ENCODE data around the gene TRPC4.

Gene TRPC4

DNA sequence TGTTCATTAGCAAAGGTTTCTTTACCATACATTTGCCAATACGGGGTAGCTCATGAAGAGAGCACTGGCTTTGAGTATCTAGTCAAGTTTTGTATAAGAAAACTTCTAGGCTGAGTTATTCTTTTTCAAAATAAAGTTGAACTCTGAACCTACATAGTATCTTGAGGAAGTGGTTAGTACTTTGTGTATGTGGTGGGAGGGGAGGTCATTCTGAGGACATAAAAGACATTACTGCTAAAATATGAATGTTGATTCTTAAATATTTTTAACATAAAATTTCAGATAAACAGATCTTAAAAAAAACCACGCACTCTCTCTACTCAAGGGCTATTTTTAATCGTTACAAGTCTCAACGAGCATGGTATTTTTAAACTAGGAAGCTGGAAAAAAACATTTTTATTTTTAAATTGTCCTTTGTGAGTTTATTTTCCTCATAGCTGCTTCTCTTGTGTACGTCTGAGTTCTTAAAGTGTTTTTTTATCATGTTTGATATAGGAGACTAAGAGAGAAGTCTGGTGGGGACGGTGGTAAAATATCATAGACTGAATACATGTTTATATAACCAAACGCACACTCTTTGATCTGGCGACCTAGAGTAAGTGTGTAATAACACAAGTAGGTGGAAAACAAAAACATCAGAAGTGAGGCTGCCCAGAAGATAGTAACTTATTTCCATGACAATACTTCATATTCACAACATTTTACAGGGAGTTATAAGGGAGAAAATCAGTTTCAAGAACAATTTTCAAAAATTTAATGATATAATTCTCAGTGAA lies 153.0 kb downstream of the TRPC4 start:
- ATAC-seq: no peak
- no peak for DNase-seq

DNA sequence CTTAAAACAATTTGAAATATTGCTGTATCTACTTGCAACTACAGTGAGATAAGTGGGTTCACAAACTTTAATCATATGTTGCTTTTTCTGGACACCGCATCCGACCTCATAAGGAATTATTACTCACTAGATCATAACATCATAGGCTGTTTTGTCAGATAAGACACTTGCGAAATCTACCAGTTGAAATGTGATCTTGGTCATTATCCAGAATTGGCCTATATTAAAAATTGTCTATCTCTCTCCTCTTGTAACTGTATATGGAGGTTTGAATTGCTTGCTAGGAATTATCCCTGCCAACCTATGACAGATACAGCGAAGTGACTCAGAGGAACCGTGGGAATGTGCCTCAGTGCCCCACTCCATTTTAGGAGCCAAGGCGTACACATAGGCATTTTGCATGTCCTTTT lies 154.0 kb downstream of the TRPC4 start:
- DNase-seq: no peak

DNA sequence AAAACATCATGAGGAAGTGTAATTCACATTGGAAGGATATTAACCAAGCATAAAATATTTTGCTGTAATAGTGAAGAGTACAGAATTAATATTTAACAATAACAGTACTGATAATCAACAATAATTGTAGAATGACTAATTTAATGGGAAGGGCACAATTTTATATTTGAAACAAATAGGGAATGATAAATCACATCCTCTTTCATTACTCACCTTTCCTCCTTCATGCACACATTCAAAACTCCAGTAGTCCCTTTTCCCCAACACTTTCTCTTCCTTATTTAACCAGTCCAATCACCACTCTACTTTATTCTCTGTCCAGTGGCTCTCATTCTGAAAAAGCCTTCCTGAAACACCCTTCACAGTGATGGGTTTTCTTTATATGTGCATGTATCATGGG lies 160.3 kb downstream of the TRPC4 start:
- ATAC-seq (no peak), DNase-seq (no peak)

More for the DNA sequence above, 154.0 kb downstream of the TRPC4 start:
- ATAC-seq: no peak

DNA sequence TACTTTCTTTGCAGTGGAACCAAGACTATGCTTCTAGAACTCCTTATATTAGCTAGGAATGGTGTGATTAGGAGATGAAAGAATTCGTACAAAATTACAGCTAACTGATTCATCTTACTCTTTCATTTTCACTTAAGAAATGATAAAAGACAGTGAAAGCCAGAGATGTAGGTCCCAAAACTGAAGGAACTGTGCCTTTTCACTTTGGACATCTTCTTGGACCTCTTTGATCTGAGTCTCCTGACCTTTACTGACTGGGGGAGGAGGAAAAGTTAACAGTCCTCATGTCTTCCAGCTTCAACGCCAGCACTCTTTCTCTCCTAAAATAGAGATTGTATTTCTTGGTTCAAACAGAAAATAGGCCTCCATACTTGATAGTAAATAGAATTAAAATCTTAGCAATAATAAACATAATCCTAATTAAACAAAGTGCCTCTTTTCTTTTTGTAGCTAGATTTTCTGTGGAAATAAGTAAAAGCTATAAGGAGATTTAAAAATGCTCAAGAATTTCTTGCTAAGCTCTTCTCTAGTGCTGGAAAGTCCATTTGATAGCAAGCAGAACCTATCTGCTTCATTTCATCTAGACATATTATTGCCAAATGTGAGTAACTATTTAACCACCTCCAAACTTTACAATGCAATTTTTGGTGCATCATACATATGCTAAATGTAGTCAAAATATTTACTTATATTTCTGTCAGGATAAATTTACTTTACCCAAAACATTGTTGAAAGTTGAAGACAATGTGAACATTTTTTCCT lies 161.7 kb downstream of the TRPC4 start:
- ATAC-seq (no peak), DNase-seq (no peak)

DNA sequence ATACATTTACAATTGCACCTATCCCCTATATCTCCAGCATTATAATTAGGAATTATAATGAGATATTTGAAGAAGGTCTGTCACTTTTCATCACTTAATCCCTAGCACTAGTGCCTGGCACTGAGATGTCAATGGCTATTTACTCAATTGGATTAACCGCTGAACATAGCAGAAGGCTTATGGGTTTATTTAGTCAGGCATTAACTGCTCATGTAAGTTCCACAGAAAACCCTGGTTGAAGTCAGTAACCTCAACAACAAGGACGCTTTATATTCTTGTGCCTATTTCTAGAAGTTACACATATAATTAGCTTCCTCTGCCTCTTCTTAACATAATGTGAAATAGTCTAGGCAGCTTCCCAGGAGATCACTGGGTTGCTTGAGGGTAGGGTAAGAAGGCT lies 163.5 kb downstream of the TRPC4 start:
- no peak for DNase-seq
- ATAC-seq: no peak

DNA sequence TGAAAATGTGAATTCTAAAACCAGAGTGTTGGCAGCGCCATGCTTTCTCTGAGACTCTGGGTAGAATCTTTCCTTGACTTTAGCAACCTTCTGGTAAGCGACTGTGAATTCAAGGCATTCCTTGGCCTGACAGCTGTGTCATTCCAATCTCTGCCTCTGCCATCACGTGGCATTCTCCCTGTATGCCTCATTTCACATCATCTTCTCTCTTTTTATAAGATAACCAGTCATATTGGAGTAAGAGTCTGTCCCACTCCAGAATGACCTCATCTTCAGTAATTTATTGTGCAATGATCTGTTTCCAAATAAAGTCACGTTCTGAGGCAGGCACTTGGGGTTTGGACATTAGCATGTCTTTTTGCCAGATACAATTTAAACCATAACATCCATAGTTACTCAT lies 167.6 kb downstream of the TRPC4 start:
- ATAC-seq (no peak), DNase-seq (no peak)

DNA sequence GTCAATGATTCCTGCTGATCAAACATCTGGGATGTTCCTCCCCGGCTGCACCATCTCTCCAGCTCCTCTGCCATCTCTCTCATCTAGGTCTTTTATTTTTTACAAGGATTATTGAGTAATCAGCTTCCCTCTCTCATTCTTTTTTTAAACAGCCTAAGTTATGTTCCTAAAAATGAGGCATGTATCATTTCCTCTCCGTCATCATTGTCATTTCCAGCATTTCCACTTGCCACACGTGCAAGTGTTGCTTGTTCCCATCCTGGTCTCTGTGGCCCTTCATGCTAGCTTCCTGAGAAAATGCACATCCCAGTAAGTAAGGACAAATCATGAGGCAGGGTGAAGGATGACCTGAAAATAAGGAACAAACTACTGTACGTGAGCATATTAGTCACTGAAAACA lies 168.3 kb downstream of the TRPC4 start:
- DNase-seq: no peak
- ATAC-seq: no peak

DNA sequence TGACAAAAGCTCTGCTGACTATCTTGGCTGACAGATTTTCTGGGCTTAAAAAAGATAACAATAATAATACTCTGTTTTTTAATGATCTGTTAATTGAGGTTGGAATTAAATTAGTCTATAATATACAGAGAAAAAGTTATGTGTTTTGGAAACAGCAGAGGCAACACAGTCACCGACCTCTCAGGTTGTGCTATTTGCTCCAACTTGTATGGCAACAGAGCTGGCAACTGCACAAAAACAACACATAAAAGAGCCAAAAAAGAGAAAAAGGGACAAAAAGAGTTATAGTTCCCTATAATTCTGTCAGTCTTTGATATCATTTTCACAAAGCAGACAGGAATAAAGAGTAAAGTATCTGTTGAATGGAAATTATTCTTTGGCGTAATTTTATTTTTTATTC lies 168.7 kb downstream of the TRPC4 start:
- ATAC-seq: no peak
- no peak for DNase-seq

DNA sequence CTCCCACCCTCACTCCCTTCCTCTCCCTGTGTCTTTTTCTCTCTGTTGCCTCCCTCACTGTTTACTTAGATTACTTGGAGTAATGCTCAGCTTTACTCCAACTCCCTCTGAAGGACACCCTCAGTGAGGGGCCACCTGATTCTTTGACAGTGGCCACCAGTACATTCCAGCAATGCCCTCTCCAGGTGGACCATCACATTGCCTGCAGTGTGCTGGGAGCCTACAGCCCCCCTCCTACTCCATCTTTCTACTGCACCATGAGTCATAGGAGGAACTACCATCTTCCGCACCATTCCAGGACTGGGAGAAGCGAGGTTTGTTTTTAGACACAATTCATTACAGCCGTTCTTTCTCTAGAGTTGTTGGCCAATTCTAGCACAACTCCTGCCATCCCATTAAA lies 174.4 kb downstream of the TRPC4 start:
- no peak for DNase-seq

DNA sequence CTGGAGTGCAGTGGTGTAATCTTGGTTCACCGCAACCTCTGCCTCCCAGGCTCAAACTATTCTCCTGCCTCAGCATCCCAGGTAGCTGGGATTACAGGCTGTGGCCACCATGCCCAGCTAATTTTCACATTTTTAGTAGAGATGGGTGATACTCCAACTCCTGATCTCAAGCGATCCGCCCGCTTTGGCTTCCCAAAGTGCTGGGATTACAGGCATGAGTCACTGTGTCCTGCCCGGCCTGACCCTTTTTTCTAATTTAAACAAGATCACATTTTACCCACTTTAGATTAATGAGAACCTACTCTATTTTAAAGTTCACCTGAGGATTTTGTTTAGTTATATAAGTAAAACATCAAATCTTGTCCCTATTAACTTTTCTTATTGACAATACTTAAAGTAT lies 179.2 kb downstream of the TRPC4 start:
- ATAC-seq: no peak
- no peak for DNase-seq

More for the DNA sequence above, 174.4 kb downstream of the TRPC4 start:
- no peak for ATAC-seq

DNA sequence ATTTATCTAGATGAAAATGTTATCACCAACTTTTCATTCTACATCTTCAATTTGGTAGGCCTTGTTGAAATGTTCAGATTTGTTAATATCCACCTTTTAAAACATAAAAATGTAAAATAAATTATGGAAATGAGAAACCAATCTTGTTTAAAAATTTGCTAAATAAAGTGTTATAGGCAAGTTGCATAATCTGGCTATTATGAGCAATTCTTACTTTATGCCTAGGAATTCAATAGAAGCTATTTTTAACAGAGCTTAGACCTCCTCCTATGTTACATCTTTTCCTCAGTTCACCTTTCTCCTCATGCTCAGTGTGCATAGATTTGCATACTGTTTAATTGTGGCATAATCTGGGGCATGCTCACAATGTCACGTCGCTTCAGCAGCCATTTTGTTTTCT lies 183.1 kb downstream of the TRPC4 start:
- ATAC-seq: no peak
- no peak for DNase-seq

DNA sequence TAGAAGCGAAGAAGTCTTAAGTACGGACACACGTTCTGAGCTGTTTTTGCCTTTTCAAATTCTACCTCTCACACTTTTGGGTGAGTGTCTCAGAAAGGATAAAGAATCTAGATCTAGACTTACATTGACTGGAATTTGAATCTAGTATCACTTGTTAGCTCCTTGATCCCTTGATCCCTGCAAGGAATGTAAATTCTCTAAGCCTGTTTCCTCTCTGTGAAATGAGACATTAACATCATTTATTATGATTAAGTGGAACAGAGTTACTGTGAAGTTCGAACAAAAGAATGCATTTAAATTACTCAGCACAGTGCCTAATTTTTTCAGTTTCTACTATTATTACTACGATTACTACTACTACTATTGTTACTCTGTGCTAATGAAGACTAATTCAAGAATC lies 184.4 kb downstream of the TRPC4 start:
- ATAC-seq (no peak), DNase-seq (no peak)

DNA sequence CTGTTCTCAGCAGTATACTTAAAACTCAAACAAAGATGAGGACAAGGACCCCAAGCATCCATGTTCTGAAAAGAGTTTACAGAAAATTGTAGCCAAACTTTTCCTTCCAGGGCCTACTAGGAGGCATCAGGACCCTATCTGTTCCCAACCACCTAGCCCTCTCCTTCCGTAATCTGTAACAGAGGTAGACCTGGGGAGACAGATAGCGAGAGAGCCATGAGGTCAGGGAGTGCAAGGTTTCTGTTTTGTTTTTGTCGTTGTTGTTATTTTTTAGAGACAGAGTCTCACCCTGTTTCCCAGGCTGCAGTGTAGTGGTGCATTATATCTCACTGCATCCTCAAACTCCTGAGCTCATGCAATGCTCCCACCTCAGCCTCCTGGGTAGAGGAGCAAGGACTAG lies 187.1 kb downstream of the TRPC4 start:
- DNase-seq: no peak
- ATAC-seq: no peak

DNA sequence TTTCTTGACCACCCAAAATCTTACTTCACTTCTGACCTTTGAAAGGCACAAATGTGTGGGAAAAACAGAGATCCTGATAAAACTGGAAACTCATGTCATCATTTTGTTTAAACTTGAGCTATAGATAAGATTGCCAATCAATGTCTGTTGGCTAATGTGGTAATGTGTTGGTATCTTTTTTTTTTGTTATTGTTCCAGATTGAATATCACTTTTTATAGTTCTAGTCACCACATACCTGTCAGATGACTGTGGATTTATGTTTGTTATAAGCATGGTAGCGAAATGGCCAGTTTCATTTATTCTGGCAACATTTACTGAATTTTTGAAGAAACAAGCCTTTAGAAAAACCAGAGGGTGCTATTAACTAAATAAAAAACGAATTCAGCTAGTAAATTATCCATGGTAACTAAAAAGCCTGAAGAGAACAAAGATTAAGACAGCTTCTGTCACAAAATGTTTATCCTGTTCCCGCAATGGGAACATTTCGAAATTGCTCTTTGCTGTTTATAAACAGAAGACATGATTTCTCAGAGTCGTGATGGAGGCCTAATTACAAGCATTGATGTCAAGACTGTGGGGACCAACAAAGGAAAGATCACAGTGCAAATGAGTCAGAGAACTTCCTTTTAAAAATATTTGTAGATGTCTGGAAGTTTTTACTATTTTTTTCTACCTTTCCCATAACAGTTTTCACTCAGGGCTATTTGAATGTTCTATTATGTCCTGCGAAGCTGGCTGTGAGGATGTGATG lies 188.1 kb downstream of the TRPC4 start:
- DNase-seq (no peak), ATAC-seq (no peak)

DNA sequence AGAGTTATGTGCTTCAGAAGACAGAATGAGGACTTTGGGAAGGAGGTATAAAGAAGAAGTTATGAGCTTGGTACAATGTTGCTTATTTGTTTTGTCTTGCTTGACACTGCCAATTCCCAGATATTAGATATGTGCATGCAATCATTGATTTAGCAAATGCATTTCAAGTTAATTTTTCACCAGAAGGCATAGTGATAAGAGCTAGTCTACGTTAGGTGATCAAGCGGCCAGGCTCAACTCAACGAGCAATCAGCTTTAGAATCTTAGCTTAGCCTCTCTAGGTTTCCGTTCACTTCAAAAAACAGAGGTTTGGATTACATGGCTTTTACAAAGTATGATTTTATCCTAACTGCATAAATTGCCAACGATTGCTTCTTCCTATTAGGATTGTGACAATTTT lies 189.4 kb downstream of the TRPC4 start:
- DNase-seq: no peak
- no peak for ATAC-seq

DNA sequence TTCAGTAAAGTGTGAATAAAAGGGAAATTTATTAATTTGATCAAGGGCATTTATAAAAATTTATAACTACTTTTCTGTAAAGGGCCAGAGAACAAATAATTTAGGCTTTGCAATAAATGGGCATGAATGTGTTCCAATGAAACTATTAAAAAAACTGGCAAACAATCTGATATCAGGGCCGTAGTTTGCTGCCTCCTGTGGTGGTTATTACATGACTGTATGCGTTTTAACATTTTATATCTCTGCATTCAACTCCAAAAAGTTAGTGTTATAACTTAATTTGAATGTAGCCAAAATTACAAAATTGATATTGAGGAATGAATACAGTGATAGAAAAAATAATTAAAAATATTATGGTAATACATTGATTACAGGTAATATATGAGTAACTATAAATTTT lies 190.5 kb downstream of the TRPC4 start:
- ATAC-seq (no peak), DNase-seq (no peak)

DNA sequence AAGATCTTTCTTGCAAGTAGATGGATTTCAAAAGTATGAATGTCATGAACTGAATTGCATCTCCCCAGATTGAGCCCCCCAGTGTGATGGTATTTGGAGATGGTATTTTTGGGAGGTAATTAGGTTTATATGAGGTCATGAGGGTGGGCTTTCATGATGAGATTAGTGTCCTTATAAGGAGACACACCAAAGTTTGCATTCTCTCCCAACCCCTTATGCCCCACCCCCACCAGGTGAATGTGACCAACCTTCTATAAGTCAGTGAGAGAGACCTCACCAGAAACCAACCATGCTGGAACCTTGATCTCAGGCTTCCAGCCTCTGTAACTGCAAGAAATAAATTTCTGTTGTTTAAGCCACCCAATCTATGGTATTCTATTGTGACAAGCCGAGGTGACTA lies 199.7 kb downstream of the TRPC4 start:
- ATAC-seq (no peak), DNase-seq (no peak)

DNA sequence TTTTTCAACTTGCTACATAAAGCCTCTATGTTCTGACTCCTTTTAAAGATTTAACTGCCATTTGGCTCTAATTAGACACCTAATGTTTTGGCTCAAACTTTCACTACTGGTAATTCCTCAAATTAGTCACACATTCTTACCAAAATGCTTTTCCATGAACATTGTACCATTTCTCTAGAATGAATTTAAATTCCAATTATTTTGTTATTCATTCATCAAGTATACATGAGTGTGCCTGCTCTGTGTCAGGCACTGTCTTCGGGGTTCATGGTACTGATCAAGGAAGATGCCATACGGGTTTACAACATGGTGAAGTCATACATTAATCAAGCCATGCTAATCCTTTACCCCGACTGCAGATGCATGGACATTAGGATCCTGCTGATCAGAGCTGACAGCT lies 201.9 kb downstream of the TRPC4 start:
- ATAC-seq (no peak), DNase-seq (no peak)

DNA sequence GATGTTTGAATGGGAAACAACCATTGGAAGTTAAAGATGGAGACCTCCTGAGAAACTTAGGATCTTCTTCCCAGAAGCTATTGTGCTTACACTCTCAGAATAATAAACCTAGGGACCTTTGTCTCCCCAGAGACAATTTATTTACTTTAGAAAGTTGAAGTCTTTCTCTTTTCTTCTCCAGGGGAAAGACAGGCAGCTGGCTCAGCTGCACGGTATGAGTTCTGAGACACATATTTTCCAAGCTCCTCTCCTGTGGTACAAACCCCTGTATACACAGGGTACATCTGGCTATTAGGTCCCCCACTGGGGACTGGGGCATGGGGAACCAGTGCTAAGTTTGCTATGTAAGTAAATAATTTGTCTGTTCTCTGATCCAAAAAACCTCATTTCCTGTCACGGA lies 203.5 kb downstream of the TRPC4 start:
- ATAC-seq (no peak), DNase-seq (no peak)

DNA sequence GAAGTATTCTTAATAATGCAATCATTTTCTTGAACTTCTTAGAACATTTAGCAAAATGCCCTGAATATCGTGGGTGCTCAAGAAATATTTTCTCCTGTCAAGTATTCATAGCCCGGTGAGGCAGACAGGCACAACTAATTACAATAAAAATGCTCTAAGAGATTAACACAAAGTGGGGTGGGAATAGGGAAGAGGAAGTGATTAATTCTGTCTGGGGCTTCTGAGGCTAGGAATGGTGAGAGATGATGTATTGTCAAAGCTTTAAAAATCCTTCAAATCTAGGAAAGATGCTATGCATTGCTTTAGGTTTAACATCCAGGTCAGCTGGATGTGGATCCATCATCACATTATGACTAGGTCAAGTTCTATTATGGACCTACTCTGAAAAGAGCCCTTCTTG lies 204.2 kb downstream of the TRPC4 start:
- ATAC-seq (no peak), DNase-seq (no peak)

DNA sequence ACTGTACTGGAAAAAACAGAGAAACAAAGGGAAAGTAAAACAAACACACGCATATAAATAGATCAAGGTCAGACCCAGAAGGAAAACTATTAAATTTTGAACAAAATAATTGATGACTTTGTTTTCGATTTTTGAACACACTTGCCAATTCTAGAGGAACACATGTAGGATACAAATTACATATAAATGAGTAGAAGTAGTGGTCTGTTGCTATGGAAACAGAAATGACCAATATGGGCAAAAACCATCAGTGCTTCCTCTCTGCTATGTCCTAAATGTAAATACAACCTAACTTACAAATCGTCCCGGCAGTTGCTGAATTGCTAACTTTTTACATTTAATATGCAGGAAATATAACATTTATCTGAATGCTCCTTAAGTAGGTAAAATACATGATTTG lies 205.8 kb downstream of the TRPC4 start:
- no peak for DNase-seq
- no peak for ATAC-seq

DNA sequence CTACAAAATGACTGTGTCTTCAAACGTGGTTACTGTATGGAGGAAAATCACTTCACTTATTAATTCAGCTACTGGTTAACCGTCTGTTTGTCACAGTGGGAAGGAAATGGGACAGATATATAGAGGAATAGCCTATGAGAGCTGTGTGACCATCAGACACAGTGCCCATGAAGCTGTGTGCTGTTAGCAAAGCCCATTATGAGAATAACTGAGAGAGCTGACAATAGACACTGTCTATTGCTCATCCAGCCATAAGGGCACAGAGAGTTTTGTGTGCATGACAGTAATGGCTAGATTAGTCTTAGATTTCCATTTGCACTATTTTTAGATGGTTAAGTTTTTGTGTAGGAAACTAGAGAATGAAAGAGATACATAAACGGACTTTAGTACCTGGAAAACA lies 206.9 kb downstream of the TRPC4 start:
- DNase-seq: no peak

DNA sequence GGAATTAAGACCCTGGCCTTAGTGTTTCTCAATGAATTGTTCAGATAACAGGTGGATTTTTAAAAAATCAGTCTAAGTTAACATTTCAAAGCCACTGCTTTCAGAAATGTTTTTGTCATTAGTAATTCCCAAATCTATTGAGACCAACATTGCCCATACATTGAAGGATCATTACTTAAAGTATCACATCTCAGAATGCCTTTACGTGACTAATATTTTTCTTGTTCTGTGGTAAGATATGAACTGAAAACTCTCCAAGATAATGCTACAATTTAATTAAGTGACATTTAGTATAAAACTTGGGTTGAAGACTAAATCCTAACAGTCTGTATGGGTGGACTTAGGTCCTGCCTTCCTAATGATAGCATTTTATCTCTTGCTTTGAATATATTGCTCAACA lies 211.6 kb downstream of the TRPC4 start:
- no peak for DNase-seq
- no peak for ATAC-seq

More for the DNA sequence above, 206.9 kb downstream of the TRPC4 start:
- no peak for ATAC-seq

Measured in stimulated activated naive CD8-positive, alpha-beta T cell treated with anti-CD3 and anti-CD28 coated beads, Interleukin-15, Interleukin-2, amounts not matched to agents 100 U/mL and 50 U/mL, for 24 hours (primary cell).